ENCODE data around the gene SEPTIN8.

The SEPTIN8 gene

GRCh38 chr5:132822650-132823480 lies 45.8 kb upstream of the SEPTIN8 start:
- Histone ChIP-seq H3K4me3 (ENCODE audit: low read depth in 1 of 2, low read length in 2 of 2) (no peak overlapping the region), H3K36me3 (ENCODE audit: insufficient read depth, low read length) (no peaks in the 10 kb centered on the region), H3K9me3 (ENCODE audit: insufficient read depth, low read length, severe bottlenecking) (no peaks in the 10 kb centered on the region), H3K4me1 (ENCODE audit: insufficient read depth, low read length) (no peaks in the 10 kb centered on the region), H3K27ac (ENCODE audit: low read length) (no peak overlapping the region), H2AFZ (ENCODE audit: low read depth, low read length) (no peak overlapping the region), H3K4me2 (ENCODE audit: insufficient read depth, low read length) (no peak overlapping the region), H3K27me3 (ENCODE audit: insufficient read depth, low read length, poor library complexity) (peaks cover 10% of the 10 kb centered on the region), H4K20me1 (ENCODE audit: insufficient read depth, low read length) (no peaks in the 10 kb centered on the region), H3K79me2 (ENCODE audit: insufficient read depth, low read length) (no peaks in the 10 kb centered on the region), H3K9ac (ENCODE audit: low read depth, low read length) (no peak overlapping the region)
- ATAC-seq (ENCODE audit: insufficient read depth, low read depth) (no peak), DNase-seq (no peak)
- TF ChIP-seq CTCF (IDR thresholded peaks at IDR 0.05; ENCODE audit: borderline replicate concordance, extremely low read depth, low read length, poor library complexity, severe bottlenecking) (no peak), EZH2 (IDR thresholded peaks at IDR 0.05; ENCODE audit: borderline replicate concordance, low read depth, low read length, severe bottlenecking) (no peak)

- Histone ChIP-seq H4K20me1 (ENCODE audit: insufficient read depth, low read length) (no peaks in the 10 kb centered on the region), H2AFZ (ENCODE audit: low read depth, low read length) (no peak overlapping the region), H3K9ac (ENCODE audit: low read depth, low read length) (no peak overlapping the region), H3K4me3 (ENCODE audit: low read depth in 1 of 2, low read length in 2 of 2) (no peak overlapping the region), H3K9me3 (ENCODE audit: insufficient read depth, low read length, severe bottlenecking) (no peaks in the 10 kb centered on the region), H3K27me3 (ENCODE audit: insufficient read depth, low read length, poor library complexity) (peaks cover 6% of the 10 kb centered on the region), H3K27ac (ENCODE audit: low read length) (no peak overlapping the region), H3K36me3 (ENCODE audit: insufficient read depth, low read length) (no peaks in the 10 kb centered on the region), H3K79me2 (ENCODE audit: insufficient read depth, low read length) (no peaks in the 10 kb centered on the region), H3K4me2 (ENCODE audit: insufficient read depth, low read length) (no peak overlapping the region), H3K4me1 (ENCODE audit: insufficient read depth, low read length) (no peaks in the 10 kb centered on the region)
- no peak for TF ChIP-seq CTCF (IDR thresholded peaks at IDR 0.05; ENCODE audit: borderline replicate concordance, extremely low read depth, low read length, poor library complexity, severe bottlenecking)
- TF ChIP-seq EZH2 (IDR thresholded peaks at IDR 0.05; ENCODE audit: borderline replicate concordance, low read depth, low read length, severe bottlenecking): no peak
- no peak for ATAC-seq (ENCODE audit: insufficient read depth, low read depth)
- no peak for DNase-seq
These were observed 44.8 kb upstream of the SEPTIN8 start for GRCh38 chr5:132821791-132822190.

- Histone ChIP-seq H3K27ac (ENCODE audit: low read length) (no peak overlapping the region), H3K4me3 (ENCODE audit: low read depth in 1 of 2, low read length in 2 of 2) (no peak overlapping the region), H3K27me3 (ENCODE audit: insufficient read depth, low read length, poor library complexity) (peaks cover 3% of the 10 kb centered on the region), H2AFZ (ENCODE audit: low read depth, low read length) (no peak overlapping the region), H3K36me3 (ENCODE audit: insufficient read depth, low read length) (no peaks in the 10 kb centered on the region), H3K79me2 (ENCODE audit: insufficient read depth, low read length) (no peaks in the 10 kb centered on the region), H3K4me1 (ENCODE audit: insufficient read depth, low read length) (no peaks in the 10 kb centered on the region), H3K4me2 (ENCODE audit: insufficient read depth, low read length) (no peak overlapping the region), H3K9ac (ENCODE audit: low read depth, low read length) (no peak overlapping the region), H3K9me3 (ENCODE audit: insufficient read depth, low read length, severe bottlenecking) (no peaks in the 10 kb centered on the region), H4K20me1 (ENCODE audit: insufficient read depth, low read length) (no peaks in the 10 kb centered on the region)
- TF ChIP-seq CTCF (IDR thresholded peaks at IDR 0.05; ENCODE audit: borderline replicate concordance, extremely low read depth, low read length, poor library complexity, severe bottlenecking) (no peak), EZH2 (IDR thresholded peaks at IDR 0.05; ENCODE audit: borderline replicate concordance, low read depth, low read length, severe bottlenecking) (no peak)
- ATAC-seq (ENCODE audit: insufficient read depth, low read depth): no peak
- no peak for DNase-seq
These were observed 44.3 kb upstream of the SEPTIN8 start for GRCh38 chr5:132821350-132821749.
